Lung (tissue), 12 donors: ENCODE data around the gene PHB1. TPM values are rescaled to one million over a fixed set of nuclear protein-coding genes. Genes with fewer than 3 reads are reported as not detected.
"Not testable (repeated sequence)": the region's sequence is repeated elsewhere in the genome, so short reads cannot be mapped to it uniquely, and the experiment has no call there.

Experiments
- ATAC-seq: fragments of 200-7000 bp; cut with Tn5 transposase; one replicate; pipeline ENCODE4 v1.9.1; 2020; ENCODE audit warnings: moderate number of reproducible peaks; ENCODE audit not compliant: insufficient read depth, low FRiP score
- DNase-seq, 3 donors: peaks; one replicate each; pipeline ENCODE4 v3.0.0-alpha.2; 2013 to 2017
- H3K27ac ChIP-seq, 2 donors: one replicate each; pipeline ENCODE4 v1.5.1; 2013; ENCODE audit warnings: mild to moderate bottlenecking in 2 of 2, moderate library complexity in 2 of 2, control low read depth in 1 of 2, inconsistent platforms in 1 of 2, low read depth in 1 of 2, low read length in 1 of 2
- H3K27me3 ChIP-seq, 3 donors: one replicate each; pipeline ENCODE4 v1.5.1; 2013; ENCODE audit warnings: low read length in 2 of 3; ENCODE audit not compliant: control insufficient read depth in 3 of 3, insufficient read depth in 3 of 3
- H3K36me3 ChIP-seq, 4 donors: one replicate each; pipeline ENCODE4 v1.5.1; 2013; ENCODE audit warnings: low read length in 4 of 4, mild to moderate bottlenecking in 1 of 4, moderate library complexity in 1 of 4; ENCODE audit not compliant: control insufficient read depth in 4 of 4, insufficient read depth in 4 of 4
- H3K4me1 ChIP-seq, 5 donors: one replicate each; pipeline ENCODE4 v1.5.1; 2013; ENCODE audit warnings: low read length in 5 of 5, mild to moderate bottlenecking in 2 of 5, moderate library complexity in 1 of 5; ENCODE audit not compliant: control insufficient read depth in 5 of 5, insufficient read depth in 5 of 5
- H3K4me3 ChIP-seq: one replicate; pipeline ENCODE4 v1.5.1; 2013; ENCODE audit warnings: mild to moderate bottlenecking, control low read depth, moderate library complexity
- H3K9ac ChIP-seq, 2 donors: one replicate each; pipeline ENCODE4 v1.5.1; 2013; ENCODE audit warnings: low read length in 2 of 2, control low read depth in 1 of 2; ENCODE audit not compliant: insufficient read depth in 1 of 2
- H3K9me3 ChIP-seq, 4 donors: one replicate each; pipeline ENCODE4 v1.5.1; 2013; ENCODE audit warnings: low read length in 3 of 4, mild to moderate bottlenecking in 1 of 4, moderate library complexity in 1 of 4; ENCODE audit not compliant: control insufficient read depth in 4 of 4, insufficient read depth in 3 of 4
- WGBS, 2 donors: extraction: QIAGEN DNeasy Blood & Tissue Kit; methylation state at CpG; one replicate each; pipeline ENCODE4 v1.1.7; 2013; 5-methylcytosine and 5-hydroxymethylcytosine counted together
- polyA plus RNA-seq, 2 donors: library from polyadenylated mRNA; stranded (reverse); fragments of 200-250 nt; gene quantifications; one replicate each; pipeline ENCODE4 v1.2.1, GENCODE V29; 2013
- total RNA-seq, 2 donors: library from RNA; depleted of rRNA in 1 of 2; stranded (reverse); fragments of >200 nt in 1 of 2; gene quantifications; one replicate each; pipeline ENCODE4 v1.2.1, GENCODE V29; 2014 to 2021
- TF ChIP-seq, protein P1 (sequence below): IDR thresholded peaks from 2 replicates; pipeline ENCODE4 v1.5.1; 2012; ENCODE audit warnings: mild to moderate bottlenecking; ENCODE audit errors: control extremely low read depth, extremely low read depth
- donor health status: control.
- donor health status: control.
- donor health status: Bipolar disorder and iron deficiency.
- donor health status: healthy.
- donor health status: DM: yes; HTN: yes; CAD: no.

Gene PHB1
- total and polyA plus RNA-seq, 4 donors: 51.2 to 209 (median 128) TPM

DNA sequence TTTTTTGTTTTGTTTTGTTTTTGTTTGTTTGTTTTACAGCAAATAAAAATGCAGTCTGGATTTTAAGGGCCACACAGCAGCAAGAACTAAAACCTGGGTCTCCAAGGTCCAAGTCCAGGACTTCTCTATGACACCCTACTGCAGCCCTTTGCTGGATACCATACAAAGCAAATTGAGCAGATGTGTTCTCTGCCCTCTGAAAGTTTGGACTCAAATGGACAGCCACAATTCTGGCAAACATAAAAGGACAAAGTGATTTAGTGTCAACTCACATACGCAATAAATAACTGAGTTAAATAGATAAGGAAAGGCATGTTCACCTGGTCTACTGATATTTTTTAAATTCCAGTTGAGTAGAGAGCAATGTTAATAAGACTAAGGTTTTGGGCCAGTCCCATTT, 44.9 kb downstream of the PHB1 start:
- H3K9me3 ChIP-seq: no peaks in the 10 kb centered on the region
- H3K4me1 ChIP-seq: no peaks in the 10 kb centered on the region
- ATAC-seq (no peak), DNase-seq (no peak)
- H3K27ac ChIP-seq: no peak overlapping the region
- 90 to 97% methylated on average over 1 of the region's 1 CpG for WGBS, 2 donors
- TF ChIP-seq, protein P1, sequence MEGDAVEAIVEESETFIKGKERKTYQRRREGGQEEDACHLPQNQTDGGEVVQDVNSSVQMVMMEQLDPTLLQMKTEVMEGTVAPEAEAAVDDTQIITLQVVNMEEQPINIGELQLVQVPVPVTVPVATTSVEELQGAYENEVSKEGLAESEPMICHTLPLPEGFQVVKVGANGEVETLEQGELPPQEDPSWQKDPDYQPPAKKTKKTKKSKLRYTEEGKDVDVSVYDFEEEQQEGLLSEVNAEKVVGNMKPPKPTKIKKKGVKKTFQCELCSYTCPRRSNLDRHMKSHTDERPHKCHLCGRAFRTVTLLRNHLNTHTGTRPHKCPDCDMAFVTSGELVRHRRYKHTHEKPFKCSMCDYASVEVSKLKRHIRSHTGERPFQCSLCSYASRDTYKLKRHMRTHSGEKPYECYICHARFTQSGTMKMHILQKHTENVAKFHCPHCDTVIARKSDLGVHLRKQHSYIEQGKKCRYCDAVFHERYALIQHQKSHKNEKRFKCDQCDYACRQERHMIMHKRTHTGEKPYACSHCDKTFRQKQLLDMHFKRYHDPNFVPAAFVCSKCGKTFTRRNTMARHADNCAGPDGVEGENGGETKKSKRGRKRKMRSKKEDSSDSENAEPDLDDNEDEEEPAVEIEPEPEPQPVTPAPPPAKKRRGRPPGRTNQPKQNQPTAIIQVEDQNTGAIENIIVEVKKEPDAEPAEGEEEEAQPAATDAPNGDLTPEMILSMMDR: no peak
- H3K4me3 ChIP-seq: no peak overlapping the region
- H3K36me3 ChIP-seq: no peaks in the 10 kb centered on the region
- no peaks in the 10 kb centered on the region for H3K27me3 ChIP-seq
- H3K9ac ChIP-seq: no peak overlapping the region

- TF ChIP-seq, protein P1: no peak
- no peaks in the 10 kb centered on the region for H3K27me3 ChIP-seq
- WGBS, 2 donors: 90 to 100% methylated on average over 1 of the region's 1 CpG
- H3K9me3 ChIP-seq: no peaks in the 10 kb centered on the region
- DNase-seq (no peak), ATAC-seq (no peak)
- H3K4me3 ChIP-seq: no peak overlapping the region
- H3K36me3 ChIP-seq: no peaks in the 10 kb centered on the region
- H3K27ac ChIP-seq: no peak overlapping the region
- H3K9ac ChIP-seq: no peak overlapping the region
- no peaks in the 10 kb centered on the region for H3K4me1 ChIP-seq
Observed at GRCh38 chr17:49369089-49369488, 45.6 kb downstream of the PHB1 start.

DNA sequence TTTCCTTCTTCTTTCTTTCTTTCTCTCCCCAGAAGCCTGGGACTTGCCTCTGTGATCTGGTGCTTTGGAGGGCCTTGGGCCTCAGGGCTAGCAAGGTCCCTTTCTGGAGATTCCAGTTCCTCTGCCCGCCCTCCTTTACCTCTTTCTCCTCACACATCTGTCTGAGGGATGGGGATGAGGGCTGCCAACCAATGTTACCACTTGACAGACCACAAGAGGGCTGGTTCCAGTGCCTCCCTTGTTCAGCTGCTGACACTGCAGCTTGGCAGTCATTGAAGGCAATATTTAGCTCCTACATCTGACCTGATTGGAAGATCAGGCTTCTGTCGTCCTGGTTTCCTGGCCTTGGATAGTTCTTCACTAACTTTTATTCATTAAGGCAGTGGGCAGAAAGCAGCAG, 49.0 kb downstream of the PHB1 start:
- no peak for DNase-seq
- 24 to 34% methylated on average over 2 of the region's 2 CpGs for WGBS, 2 donors
- no peak for ATAC-seq
- Histone ChIP-seq H3K27me3 (no peaks in the 10 kb centered on the region), H3K9me3 (no peaks in the 10 kb centered on the region), H3K9ac (no peak overlapping the region), H3K4me1 (peaks cover 0 to 5% (median 3%) of the 10 kb centered on the region in 5 donors), H3K4me3 (no peak overlapping the region), H3K27ac (no peak overlapping the region), H3K36me3 (no peaks in the 10 kb centered on the region)
- TF ChIP-seq, protein P1: no peak

DNA sequence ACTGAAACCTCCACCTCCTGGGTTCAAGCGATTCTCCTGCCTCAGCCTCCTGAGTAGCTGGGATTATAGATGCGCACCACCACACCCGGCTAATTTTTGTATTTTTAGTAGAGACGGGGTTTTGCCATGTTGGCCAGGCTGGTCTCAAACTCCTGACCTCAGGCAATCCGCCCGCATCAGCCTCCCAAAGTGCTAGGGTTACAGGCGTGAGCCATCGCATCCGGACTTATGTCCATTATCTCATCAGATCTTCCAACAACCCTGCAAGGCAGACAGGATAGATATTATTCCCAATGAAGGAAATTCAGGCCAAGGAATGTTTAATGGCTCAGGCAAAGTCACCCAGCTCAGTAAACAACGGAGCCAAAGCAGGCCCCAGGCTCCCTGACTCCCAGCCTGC, 49.6 kb downstream of the PHB1 start:
- not testable (repeated sequence) for H3K4me3 ChIP-seq, H3K9me3 ChIP-seq, DNase-seq, H3K4me1 ChIP-seq, H3K36me3 ChIP-seq, H3K9ac ChIP-seq, H3K27me3 ChIP-seq, ATAC-seq, H3K27ac ChIP-seq
- 96 to 97% methylated on average over 10 of the region's 10 CpGs for WGBS, 2 donors
